Measurements from ENCODE around the gene PLA2G2F.

Gene PLA2G2F, protein sequence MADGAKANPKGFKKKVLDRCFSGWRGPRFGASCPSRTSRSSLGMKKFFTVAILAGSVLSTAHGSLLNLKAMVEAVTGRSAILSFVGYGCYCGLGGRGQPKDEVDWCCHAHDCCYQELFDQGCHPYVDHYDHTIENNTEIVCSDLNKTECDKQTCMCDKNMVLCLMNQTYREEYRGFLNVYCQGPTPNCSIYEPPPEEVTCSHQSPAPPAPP

DNA sequence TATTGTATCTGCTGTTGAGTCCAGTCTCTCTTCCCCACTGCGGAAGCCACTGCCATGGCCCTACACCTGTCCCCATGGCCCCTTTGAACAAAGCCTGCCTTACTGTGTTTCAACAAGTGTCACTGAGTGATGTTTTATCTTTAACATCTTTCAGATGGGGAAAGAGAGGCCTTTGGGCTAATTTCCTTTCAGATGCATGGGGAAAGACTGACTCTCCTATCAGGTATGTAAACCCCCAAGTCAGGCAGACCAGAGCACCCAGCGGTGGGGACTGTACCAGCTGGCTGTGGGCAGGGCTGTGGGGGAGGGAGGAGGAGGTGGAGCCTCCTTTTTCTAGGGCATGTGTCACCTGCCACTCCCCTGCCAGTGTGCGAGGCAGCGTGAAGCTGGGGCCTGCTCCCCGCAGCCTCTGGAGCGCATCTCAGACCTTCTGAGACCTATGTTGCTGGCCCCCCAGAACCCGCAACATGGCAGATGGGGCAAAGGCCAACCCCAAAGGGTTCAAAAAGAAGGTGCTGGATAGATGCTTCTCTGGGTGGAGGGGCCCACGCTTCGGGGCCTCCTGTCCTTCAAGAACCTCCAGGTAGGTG is at the start of gene PLA2G2F:
PLA2G2F (plus strand) TSS at position 363 of the 590 bp plus-strand sequence; CDS start at position 468, 105 bp downstream.
- DNase-seq, result no peak

DNA sequence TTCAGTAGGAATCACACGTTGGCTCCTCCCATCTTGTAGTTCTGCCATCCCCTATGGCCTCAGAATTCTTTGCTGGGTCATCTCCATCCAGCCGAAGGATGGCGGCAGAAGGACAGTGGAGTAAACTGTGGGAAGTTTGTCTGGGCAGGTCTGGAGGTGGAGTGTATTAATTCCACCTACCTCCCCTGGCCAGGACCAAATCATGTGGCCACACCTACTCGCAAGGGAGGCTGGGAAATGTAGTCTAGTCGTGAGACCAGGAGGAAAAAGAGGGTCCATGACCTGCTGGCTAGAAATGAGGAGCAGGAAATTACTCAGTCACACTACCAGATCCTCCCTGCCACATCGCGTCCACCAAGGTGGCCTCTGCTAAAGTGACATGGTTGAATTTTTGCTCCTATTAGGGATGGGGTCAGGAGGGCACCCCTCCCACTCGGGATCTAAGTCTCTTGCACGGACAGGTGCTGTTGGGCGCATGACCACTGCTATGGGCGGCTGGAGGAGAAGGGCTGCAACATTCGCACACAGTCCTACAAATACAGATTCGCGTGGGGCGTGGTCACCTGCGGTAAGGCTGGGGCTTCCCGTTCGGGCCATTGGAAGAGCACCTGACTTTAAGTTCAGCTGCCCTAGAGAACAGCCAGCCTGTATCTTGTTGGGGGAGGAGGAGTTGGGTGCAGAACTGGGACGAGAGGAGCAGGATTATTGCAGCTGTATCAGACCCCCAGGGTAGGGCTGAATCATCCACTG is 49.6 kb upstream of the PLA2G2F start:
- DNase-seq, result no peak

DNA sequence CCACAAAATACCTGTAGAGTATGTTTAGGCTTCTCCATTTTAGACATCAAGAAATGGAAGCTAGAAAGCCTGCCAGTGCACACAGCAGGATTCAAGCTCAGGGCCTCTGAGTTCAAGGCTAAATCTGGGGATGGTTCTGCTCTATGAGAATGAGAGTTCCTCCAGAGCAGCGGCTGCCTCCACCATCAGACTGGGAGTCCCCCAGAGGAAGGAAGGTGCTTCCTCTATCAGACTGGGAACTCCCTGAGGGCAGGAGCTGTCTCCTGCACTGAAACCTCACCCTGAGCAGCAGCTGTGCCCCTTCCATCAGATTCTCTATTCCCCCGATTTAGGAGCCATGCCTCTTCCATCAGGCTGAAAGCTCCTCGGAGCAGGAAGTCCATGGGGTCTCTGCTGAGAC is 49.0 kb upstream of the PLA2G2F start:
- no peak for DNase-seq

DNA sequence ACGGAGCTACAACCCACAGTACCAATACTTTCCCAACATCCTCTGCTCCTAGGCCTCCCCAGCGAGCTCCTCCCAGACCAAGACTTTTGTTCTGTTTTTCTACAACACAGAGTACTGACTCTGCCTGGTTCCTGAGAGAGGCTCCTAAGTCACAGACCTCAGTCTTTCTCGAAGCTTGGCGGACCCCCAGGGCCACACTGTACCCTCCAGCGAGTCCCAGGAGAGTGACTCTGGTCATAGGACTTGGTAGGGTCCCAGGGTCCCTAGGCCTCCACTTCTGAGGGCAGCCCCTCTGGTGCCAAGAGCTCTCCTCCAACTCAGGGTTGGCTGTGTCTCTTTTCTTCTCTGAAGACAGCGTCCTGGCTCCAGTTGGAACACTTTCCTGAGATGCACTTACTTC is 48.5 kb upstream of the PLA2G2F start:
- DNase-seq, result no peak

DNA sequence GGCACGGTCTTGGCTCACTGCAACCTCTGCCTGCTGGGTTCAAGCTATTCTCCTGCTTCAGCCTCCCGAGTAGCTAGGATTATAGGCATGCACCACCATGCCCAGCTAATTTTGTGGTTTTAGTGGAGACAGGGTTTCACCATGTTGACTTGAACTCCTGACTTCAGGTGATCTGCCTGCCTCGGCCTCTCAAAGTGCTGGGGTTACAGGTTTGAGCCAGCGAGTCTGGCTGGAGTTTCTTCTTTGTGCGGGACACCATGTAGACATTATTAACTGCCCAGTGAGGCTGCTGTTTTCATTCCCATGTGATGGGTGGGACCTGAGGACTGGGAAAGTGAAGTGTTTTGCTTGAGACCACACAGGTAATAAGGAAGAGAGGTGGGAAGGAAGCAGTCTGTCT is 45.8 kb upstream of the PLA2G2F start:
- no peak for DNase-seq

DNA sequence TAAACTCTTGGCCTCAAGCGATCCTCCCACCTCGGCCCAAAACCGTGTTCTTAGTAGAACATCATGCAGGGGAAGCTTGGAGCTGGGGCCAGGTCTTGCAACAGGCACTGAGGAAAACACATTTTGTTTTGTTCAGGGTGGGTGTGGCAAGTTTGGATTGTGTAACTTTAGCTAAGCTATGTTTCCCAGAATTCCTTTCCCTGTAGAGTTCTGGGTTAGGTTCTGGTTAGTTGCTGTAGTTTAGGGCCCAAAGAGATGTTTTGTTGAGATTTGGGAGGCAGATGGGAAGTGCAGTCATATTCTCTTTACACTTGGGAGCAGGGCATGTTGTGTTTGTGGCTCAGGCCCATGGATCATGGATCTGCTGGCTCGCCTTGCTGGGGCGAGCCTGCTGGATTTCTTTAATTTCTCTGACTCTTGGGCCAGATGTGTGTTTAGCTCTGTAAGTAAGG is 45.2 kb upstream of the PLA2G2F start:
- DNase-seq, result no peak

DNA sequence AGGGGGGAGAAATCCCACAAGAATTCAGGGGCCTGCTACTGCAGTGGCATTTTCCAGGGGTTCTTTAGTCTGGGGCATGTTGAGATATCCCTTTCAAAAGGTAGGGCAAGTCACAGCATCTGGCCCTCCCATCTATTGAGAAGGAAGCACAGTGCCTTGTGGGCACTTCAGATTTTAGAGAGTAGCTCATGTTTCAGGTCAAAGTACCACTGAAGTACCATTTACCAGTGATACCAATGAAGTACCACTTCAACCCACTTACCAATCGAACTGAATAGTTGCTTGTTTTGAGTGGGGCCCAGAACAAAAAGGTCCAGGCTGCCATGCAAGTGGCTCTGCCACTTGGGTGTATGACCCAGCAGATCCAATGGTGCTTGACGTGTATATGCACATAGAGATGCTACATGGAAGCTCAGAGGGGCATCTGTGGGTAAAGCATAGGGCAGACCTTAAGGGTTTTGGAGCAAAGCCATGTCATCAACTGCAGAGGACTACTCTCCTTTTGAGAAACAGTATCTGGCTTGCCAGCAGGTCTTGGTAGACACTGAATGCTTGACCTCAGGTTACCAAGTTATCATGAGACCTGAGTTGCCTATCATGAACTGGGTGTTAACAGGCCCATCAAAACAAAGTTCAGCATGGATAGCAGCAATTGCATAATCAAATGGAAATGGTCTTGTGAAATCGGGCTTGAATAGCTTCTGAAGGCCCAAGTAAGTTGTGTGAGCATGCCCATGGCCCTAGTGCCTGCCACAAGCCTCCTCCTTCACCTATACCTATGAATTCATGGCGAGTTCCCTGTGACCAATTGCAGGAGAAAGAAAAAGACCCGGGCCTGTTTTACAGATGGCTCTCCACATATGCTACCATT is 43.3 kb upstream of the PLA2G2F start:
- DNase-seq, result no peak

DNA sequence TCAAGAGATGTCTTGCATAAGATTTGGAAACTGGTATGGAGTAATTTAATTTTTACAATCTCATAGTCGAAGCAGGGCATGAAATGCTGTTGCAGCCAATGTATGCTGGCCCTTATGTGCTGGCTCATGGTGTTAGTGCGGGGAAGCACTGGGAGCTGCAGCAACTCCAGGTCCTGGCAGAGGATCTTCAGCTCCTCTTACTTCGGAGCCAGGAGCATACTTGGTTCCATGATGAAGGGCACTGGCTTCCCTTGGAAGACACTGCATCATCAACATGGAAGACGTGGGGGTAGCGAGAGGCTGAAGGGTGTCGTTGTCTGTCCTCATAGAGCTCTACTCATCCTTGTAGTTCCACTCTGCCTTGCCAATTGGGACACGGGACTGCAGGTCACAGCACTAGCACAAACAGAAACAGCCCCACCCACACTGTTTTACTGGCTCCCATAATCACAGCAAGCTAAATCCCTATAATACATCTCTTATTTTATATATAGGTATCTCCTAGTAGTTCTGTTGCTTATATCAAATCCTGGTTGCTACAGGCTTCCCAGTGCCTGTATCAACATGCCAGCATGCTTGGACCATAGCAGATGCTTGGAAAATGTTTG is 42.2 kb upstream of the PLA2G2F start:
- DNase-seq, result no peak

DNA sequence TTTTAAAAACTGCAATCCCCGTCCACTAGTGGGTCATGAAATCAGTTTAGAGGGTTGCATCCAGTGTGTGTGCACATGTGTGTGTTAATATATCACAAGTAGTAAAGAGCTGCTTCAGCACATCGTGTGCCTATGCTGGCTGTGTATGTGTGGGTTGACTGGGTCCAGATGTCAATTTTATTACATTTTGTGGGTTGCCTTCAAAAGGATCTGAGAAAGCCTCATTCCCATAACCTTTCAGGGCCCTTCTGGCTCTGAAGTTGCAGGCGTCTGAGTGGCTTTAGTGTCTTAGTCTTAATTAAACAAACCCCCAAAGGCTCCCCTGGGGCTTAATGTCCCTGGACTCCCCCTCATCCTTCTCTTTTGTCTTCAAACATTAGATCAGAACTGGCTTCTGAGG is 39.6 kb upstream of the PLA2G2F start:
- DNase-seq, result no peak

DNA sequence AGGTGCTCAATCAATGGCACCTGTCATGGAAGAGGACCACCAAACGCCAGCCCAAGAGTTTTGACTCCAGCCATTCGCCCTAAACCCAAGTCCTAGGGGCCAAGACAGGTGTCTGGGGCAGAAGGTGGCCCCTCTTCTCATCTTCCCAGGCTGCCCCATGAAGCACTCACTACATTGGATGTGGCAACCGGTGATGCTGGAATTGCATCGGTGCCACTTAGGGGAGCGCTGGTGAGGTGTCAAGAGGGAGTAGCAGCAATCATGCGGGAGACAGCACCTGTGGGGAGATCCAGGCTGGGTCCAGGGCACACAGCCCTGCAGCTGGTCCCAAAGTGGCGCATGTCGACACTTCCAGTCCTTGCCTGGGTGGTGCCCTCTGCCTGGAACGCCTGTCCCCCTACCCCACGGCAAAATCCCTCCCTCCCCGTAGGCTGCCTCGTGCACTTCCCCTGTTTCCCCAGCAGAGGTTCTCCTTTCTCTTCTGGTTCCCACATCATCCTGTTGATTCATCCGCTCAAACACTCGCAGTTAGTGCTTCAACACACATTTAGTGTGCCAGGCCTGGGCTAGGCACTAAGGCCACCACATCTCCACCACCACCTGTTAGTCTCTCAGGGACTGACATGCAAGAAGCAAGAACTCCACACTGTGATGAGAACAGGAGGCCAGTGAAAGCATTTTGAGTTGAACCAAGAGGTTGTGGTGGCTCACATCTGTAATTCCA is 38.3 kb upstream of the PLA2G2F start:
- DNase-seq, result peak; percentile 22 to 34

DNA sequence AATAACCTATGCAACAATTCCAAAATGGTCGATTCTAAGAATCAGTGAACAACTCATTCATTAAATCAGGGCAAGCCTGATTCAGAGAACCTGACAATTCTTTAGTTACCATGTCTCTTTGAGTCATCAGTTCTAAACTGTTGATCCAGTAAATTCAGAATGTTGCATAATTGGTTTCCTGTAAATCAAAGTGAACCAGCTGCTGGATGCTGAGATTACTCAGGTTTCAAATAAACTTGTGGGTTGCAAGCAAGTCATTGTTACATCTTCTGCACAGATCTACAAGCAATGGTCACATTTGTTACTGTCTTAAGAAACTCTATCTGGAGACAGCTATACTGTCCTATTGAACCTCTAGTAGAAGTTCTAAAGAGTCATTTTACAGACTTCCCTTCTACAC is 36.2 kb upstream of the PLA2G2F start:
- no peak for DNase-seq

DNA sequence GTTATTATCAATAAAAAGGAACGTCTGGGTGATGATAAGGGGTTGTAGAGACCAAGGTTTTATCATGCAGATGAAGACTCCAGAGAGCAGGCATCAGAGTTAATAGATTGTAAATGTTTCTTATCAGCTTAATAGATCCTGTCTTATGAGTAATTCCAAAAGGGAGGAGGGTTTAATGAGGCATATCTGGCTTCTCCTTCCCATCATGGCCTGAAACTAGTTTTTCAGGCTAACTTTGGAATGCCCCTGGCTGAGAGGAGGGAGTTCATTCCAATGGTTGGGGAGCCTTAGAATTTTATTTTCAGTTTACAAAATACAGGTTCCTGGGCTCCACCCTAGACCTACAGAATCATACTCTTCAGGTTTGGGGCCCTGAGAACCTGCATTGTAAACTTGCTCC is 33.3 kb upstream of the PLA2G2F start:
- DNase-seq, result no peak

DNA sequence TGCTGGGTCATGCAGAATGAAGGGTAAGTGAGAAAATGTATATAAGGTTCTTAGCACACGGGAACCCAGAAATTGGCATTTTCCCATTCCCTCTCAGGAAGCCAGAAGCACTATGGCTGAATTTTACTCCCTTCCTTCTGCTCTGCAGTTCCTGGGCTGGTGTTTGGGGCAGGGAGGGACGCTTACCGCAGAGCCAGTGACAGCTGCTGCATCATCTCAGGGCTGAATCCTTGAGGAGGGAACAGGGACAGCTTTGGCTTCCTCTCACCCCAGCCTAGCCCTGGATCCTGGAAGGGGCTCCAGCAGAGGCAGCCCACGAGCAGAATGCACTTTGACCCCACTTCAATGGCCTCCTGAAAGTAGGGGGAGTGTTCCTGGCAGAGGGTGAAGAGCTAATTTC is 31.8 kb upstream of the PLA2G2F start:
- DNase-seq, result no peak

DNA sequence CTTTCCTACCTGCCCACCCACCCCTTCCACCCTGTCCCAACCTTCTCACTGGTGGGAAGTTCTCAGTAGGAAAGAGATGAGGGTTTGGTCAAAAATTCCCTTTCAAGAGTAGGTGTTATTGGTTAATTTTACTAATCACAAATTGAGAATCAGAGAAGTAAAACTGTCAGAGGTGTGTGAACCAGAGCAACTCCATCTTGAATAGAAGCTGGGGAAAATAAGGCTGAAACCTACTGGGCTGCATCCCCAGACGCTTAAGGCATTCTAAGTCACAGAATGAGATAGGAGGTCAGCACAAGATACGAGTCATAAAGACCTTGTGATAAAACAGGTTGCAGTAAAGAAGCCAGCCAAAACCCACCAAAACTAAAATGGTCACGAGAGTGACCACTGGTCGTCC is 31.3 kb upstream of the PLA2G2F start:
- DNase-seq, result no peak

DNA sequence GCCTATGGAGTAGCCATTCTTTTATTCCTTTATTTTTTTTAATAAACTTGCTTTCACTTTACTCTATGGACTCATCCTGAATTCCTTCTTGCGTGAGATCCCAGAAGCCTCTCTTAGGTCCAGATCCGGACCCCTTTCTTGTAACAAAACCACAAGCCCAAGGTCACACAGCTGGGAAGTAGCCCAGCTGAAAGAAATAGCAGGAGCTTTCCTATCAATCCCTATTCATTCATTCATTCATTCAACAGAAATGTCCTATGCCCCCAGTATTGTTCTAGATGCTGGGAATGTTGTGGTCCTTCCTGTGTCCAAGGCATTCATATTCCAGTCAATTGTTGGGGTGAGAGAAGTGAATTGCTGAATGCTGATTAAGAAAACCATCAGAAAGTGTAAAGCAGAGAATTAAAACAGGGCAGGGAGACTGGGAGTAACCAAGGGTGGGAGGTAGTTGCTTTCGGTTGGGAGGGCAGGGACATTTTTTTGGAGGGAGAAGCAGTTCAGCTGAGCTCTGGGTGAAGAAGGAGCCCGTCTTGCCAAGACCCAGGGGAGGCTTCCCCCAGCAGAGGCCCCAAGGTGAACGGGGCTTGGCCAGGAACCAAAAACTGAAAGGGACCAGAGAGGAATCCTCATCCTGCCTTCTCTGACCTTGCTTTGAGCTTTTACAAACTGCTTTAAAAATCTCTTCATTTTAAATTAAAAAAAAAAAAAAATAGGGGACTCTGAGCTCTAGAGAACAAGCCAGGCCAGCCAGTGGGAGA is 30.6 kb upstream of the PLA2G2F start:
- DNase-seq, result no peak

DNA sequence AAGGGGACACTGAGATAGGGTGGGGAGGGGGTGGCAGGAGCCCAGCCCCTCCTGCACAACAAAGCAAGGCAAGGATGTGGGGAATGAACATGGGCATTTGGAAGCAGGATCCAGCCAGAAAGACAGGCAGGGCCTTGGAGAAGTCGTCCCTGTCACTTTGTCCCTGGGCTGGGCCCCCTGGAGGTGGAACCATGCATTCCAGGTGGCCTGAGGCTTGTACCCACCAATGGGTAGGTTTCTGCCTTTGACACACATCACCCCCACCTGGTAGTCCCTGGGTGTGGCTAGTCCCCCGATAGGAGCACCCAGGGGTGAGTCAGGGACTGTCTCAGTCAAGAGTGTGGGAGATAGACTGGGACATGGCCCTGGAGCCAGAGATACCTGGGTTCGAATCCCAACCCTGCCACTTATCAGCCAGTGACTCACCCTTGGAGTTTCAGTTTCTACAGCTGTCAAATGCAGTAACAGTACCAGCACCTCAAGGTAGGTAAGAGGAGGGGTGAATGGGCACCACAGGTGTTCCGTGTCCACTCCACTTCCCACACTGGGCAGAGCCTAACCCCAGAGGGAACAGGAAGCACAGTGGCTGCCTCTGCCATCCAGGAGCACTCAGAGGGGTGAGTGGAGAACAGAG is 29.8 kb upstream of the PLA2G2F start:
- no peak for DNase-seq

DNA sequence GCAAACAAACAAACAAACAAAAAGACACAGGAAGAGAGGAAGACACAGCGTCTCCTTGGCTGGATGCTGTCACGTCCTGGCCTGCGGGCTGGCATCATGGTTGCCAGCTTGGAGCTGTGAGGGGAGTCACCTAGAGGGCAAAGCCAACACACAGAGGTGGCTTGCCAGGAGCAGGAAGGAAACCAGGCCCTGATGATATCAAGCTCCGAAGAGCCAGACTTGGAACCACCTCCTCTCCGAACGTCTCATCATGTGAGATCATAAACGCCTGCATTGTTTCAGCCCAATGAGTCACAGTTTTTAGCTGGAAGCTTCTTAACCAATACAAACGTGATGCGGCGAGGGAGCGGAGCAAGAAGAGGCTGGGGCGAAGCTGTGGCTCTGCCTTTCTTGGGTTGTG is 28.4 kb upstream of the PLA2G2F start:
- DNase-seq, result no peak

DNA sequence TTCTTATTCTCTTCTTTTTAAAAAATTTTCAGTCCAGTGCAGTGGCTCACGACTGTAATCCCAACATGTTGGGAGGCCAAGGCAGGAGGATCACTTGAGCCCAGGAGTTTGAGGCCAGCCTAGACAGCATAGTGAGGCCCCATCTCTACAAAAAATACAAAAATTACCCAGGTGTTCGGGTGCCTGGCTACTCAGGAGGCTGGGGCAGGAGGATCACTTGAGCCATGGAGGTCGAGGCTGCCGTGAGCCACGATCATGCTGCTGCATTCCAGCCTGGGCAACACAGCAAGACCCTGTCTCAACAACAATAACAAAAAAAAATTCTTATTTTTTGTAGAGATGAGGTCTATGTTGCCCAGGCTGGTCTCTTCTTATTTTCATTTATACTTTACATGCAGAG is 27.7 kb upstream of the PLA2G2F start:
- DNase-seq, result no peak

DNA sequence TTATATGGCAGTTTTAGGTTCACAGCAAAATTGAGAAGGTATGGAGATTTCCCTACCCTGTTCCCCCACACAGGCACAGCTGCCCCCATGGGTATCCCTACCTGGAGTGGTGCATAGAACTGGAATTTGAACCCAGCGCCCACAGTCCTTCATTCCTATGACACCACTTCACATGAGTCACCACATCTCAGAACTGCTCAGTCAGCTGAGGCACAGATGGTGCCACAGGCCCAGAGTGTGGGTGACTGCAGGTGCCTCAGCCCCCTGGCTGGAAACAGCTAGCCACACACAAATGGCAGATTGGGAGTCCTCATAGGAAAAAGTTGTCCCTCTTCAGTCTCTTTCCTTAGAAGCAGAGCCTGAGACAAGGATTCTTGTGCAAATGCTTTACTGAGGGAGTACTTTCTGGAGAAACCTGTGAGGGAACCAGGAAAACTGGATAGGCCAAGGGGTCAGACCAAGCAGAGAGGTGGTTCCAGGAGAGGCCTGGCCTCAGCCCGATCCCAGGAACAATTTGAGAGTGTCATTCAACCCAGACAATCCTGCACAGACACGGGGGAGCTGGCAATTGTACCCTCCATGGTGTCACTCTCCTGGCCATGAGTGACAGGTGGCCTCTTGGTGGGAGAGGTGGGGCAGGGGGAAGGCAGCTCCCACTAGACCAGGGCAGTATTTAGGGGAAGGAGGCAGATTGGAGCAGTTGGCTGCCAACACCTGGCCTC is 26.7 kb upstream of the PLA2G2F start:
- DNase-seq, result no peak

DNA sequence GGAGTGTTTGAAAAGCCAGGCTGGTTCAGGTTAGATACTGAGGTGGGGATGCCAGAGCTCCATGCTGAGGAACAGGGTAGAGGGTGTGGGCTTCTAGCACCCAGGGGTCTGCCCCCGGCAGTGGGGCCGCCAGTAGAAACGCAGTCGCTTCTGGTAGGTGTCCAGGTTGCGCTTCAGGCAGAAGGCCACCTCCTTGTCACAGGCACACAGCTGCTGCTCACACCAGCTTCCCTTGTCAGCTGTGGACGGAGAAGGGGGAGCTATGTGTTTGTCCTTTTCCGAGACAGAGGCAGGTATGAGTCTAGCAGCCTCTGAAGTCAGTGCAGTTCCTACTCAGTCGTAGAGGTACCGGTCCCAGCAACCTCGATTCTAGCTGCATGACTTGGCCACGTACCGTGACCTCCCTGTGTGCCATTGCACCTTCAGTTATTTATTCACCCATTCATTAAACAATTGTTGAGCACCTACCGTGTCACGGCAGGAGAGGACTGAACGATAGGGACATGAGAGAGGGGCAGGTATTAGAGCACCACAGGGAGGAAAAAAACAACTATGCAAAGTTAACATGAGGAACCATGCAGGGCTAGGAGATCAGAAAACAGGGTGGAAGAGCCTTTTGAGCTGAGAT is 25.0 kb upstream of the PLA2G2F start:
- no peak for DNase-seq
